CD4-positive, alpha-beta T cell treated with Interleukin-10 for 1 hour (primary cell): Measurements from ENCODE around the gene SELENOW.
"Not testable (repeated sequence)": the region's sequence is repeated elsewhere in the genome, so short reads cannot be mapped to it uniquely, and the experiment has no call there.

Experiments
- DNase-seq: peaks from one replicate; pipeline ENCODE4 v3.0.0-alpha.2; 2020

SELENOW gene

GRCh38 chr19:47778049-47778953 lies at the start of gene SELENOW:
TSS of gene SELENOW (plus strand) at chr19:47778703. CDS start at chr19:47778786, 83 bp downstream.
- peak; percentile 85 for DNase-seq

GRCh38 chr19:47729468-47729798 lies 49.1 kb upstream of the SELENOW start:
- no peak for DNase-seq

GRCh38 chr19:47729799-47730520 lies 48.5 kb upstream of the SELENOW start:
- peak; percentile 14 for DNase-seq

GRCh38 chr19:47730521-47730889 lies 48.0 kb upstream of the SELENOW start:
- no peak for DNase-seq

GRCh38 chr19:47730910-47731309 lies 47.6 kb upstream of the SELENOW start:
- DNase-seq, result no peak

GRCh38 chr19:47735131-47735530 lies 43.4 kb upstream of the SELENOW start:
- no peak for DNase-seq

- DNase-seq, result no peak
Observed at GRCh38 chr19:47740866-47741519, 37.5 kb upstream of the SELENOW start.

DNA sequence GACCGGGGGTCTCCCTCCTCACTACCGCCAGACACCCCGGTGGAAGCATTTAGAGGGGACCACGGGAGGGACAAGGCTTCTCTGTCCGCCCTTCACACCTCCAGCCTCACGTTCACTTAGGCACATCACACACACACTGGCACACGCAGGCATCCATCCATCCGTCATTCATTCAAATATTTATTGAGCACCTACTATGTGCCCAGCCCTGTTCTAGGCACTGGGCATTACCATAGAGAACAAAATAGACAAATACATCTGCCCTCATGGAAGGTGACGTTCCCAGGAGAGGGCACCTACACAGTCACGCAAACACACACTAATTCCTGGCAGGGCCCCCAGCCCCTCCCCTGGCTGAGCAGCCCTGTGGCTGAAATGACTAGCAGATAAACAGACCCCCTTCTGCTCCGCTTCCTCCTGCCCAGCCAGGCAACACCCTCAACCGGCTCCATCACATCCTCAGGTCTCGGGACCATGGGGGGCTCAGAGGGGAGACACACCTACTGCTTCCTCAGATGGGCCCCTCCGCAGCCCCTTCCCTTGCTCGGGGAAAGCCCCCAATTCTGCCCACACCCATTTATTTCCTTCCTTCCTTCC lies 36.9 kb upstream of the SELENOW start:
- DNase-seq, result no peak

- no peak for DNase-seq
Observed at GRCh38 chr19:47742634-47743033, 35.9 kb upstream of the SELENOW start.

- peak; percentile 98 for DNase-seq
Observed at GRCh38 chr19:47745010-47745901, 33.2 kb upstream of the SELENOW start, which contains the start of gene NOP53. TSS of gene NOP53 (plus strand) at chr19:47745546. CDS start at chr19:47745560, 14 bp downstream.

- not testable (repeated sequence) for DNase-seq
Observed at GRCh38 chr19:47746129-47746528, 32.4 kb upstream of the SELENOW start.

DNA sequence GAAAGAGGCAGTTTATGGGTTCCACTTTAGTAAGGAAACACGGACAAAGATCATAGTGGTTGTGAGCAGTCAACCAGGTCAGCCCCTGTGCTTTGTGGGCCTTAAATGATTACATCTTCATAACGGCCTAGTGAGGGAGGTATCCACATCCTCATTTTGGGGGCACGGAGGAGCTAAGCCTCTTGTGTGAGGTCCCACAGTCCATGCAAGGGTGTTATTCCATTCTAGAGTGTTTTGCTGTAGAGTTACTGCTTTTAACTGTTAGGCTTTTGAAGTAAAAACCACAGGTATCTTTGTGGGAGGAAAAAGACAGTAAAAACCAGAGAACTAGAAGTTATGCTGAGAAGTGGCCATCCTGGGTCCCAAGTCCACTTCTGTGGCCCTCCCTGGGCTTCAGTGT lies 29.2 kb upstream of the SELENOW start:
- no peak for DNase-seq

GRCh38 chr19:47750752-47751151 lies 27.8 kb upstream of the SELENOW start:
- DNase-seq, result no peak

- DNase-seq, result no peak
Observed at GRCh38 chr19:47752440-47753211, 25.9 kb upstream of the SELENOW start.

- no peak for DNase-seq
Observed at GRCh38 chr19:47754206-47755064, 24.1 kb upstream of the SELENOW start.

DNA sequence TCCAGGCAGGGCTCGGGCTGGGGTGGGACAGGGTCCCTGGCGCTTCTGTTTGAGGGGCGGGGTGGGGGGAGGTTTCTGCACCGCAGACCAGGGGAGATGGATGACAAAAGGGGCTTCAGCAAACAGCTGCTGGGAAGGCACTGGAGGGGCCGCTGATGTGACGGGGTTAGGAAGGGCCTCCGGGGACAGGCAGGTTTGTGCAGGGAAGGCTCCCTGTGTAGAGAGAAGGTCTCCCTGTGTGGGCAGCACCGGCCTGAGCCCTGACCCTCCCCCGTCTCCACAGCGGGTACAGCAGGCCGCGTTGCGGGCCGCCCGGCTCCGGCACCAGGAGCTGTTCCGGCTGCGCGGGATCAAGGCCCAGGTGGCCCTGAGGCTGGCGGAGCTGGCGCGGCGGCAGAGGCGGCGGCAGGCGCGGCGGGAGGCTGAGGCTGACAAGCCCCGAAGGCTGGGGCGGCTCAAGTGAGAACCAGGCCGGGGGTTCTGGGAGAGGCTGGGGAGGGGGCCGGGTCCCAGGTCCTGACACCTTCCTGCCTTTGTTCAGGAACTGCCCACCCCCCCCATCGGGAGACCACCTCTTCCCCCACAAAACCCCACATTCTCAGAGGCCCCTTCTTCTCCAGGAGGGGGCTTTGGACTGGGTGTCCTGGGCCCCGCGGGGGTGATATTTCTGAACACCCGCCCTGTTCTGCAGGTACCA lies 23.3 kb upstream of the SELENOW start:
- no peak for DNase-seq

DNA sequence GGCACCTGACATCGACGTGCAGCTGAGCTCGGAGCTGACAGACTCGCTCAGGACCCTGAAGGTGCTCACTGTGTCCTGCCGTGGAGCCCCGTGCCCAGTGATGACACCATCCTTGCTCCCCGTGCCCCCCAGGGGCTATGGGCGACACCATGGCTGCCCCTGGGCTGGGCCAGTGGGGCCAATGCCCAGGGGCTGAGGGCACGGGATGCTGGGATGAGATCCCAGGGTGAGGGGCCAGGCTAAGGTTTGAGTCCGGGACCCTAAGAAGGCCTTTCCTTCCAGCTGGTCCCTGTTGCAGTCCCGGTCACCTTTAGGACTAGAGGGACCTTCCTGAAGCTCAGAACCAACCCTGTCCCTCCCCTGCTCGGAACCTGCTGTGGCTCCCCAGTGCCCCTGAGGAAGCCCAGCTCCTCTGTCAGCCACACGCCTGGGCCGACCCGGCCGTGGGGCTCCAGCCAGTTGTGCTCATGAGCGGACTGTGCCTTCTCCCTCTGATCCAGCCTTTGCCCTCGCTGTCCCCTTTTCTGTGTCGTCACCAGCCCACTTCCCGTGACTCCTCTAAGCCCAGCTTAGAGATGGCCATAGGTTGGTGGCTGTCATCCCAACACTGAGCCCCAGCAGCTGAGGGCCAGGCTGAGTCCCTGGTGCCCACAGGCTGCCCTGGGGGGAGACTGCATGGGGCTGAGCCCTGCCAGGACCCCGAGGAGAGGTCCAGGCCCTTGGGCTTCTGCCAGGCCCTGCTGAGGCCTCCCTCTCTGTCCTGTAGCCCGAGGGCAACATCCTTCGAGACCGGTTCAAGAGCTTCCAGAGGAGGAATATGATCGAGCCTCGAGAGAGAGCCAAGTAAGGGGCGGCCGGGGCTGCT lies 22.5 kb upstream of the SELENOW start:
- no peak for DNase-seq

DNA sequence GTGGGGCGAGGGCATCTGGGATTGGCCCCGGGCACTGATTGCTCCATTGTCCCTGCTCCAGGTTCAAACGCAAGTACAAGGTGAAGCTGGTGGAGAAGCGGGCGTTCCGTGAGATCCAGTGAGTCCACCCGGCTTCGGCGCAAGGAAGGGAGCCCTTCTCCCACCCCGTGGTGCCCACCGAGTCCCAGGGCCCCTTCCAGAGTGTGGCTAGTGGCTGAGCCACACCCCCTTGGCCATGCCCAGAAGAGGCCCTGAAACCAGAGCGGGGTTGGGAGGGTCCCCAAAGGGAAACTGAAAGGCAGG lies 21.9 kb upstream of the SELENOW start:
- DNase-seq, result no peak
